T-cell (primary cell): Measurements from ENCODE around the gene NFILZ. TPM values are rescaled to one million over a fixed set of nuclear protein-coding genes. Genes with fewer than 3 reads are reported as not detected.

Experiments used
- ATAC-seq, 4 experiments: fragments of 200-7000 bp in 3 of 4; fragments of 150-1000 bp in 1 of 4; cut with Tn5 transposase; replicated peaks in 1 of 4; 1 replicate in 3 of 4; 2 replicates in 1 of 4; pipeline ENCODE4 v1.10.0; 2021; ENCODE audit warnings: moderate library complexity in 3 of 4, mild to moderate bottlenecking in 2 of 4, moderate number of reproducible peaks in 1 of 4
- CTCF ChIA-PET, 2 donors: fragments of 300-600 bp; sonication (Branson Sonifier 250); formaldehyde crosslinking; loops; one replicate each; lab custom pipeline; 2022; ENCODE audit warnings: antibody characterized with exemption in 2 of 2; lab: Charles Lee
- POLR2A ChIA-PET, 2 donors: fragments of 300-600 bp; sonication (Branson Sonifier 250); formaldehyde crosslinking; loops; one replicate each; lab custom pipeline; 2022; ENCODE audit warnings: antibody characterized with exemption in 2 of 2; lab: Charles Lee
- DNase-seq, 35 experiments: peaks; one replicate each; pipeline versions ENCODE4 v3.0.0 to v3.0.0-alpha.2; 2013 to 2023
- H3K27ac ChIP-seq: one replicate; pipeline ENCODE4 v1.5.1; 2013; ENCODE audit warnings: low read length
- H3K27me3 ChIP-seq, 2 experiments: replicated peaks in 1 of 2; 1 replicate in 1 of 2; 2 replicates in 1 of 2; pipeline versions ENCODE4 v1.6.1 to v1.7.0; 2013; ENCODE audit warnings: low read length in 1 of 2, mixed read lengths in 1 of 2; ENCODE audit not compliant: control insufficient read depth in 2 of 2, insufficient read depth in 2 of 2; ENCODE audit errors: extremely low read depth in 1 of 2
- H3K36me3 ChIP-seq, 2 donors: 1 replicate in 1 of 2; 2 replicates in 1 of 2; pipeline versions ENCODE4 v1.6.1 to v1.7.0; 2013; ENCODE audit warnings: low read length in 1 of 2; ENCODE audit not compliant: control insufficient read depth in 2 of 2, insufficient read depth in 1 of 2; ENCODE audit errors: extremely low read depth in 1 of 2
- H3K4me1 ChIP-seq, 2 experiments: 1 replicate in 1 of 2; 2 replicates in 1 of 2; pipeline versions ENCODE4 v1.6.1 to v1.7.0; 2013; ENCODE audit warnings: low read length in 2 of 2, mixed read lengths in 1 of 2; ENCODE audit not compliant: insufficient read depth in 2 of 2, control insufficient read depth in 1 of 2; ENCODE audit errors: extremely low read depth in 1 of 2
- H3K4me3 ChIP-seq, 2 donors: 1 replicate in 1 of 2; 2 replicates in 1 of 2; pipeline versions ENCODE4 v1.5.1 to v1.7.0; 2013; ENCODE audit warnings: mild to moderate bottlenecking in 2 of 2, low read length in 1 of 2, moderate library complexity in 1 of 2; ENCODE audit not compliant: control insufficient read depth in 1 of 2; ENCODE audit errors: extremely low read depth in 1 of 2
- H3K9me3 ChIP-seq: 2 replicates; pipeline ENCODE4 v1.7.0; 2013
- H3K27ac Mint-ChIP-seq, 2 donors: one replicate each; pipeline ENCODE4 v1.8.0; 2020 to 2021; ENCODE audit warnings: mild to moderate bottlenecking in 2 of 2, mixed read lengths in 2 of 2
- H3K27me3 Mint-ChIP-seq, 2 donors: one replicate each; pipeline ENCODE4 v1.8.0; 2021 to 2022; ENCODE audit warnings: mixed read lengths in 2 of 2
- H3K36me3 Mint-ChIP-seq: one replicate; pipeline ENCODE4 v1.8.0; 2021; ENCODE audit warnings: mixed read lengths
- H3K4me1 Mint-ChIP-seq, 3 donors: one replicate each; pipeline ENCODE4 v1.8.0; 2020 to 2022; ENCODE audit warnings: mixed read lengths in 3 of 3, mild to moderate bottlenecking in 1 of 3
- H3K4me3 Mint-ChIP-seq, 3 donors: one replicate each; pipeline ENCODE4 v1.8.0; 2020 to 2022; ENCODE audit warnings: mild to moderate bottlenecking in 3 of 3, mixed read lengths in 3 of 3, moderate library complexity in 3 of 3
- H3K9me3 Mint-ChIP-seq, 3 donors: one replicate each; pipeline ENCODE4 v1.8.0; 2020 to 2022; ENCODE audit warnings: mixed read lengths in 3 of 3
- WGBS: methylation state at CpG from one replicate; pipeline ENCODE4 v1.1.5; 2013; ENCODE audit warnings: missing lambda C conversion rate; ENCODE audit not compliant: insufficient coverage; 5-methylcytosine and 5-hydroxymethylcytosine counted together
- total RNA-seq, 35 experiments: library from RNA in 6 of 35; stranded (reverse) in 6 of 35; fragments of 120-200 nt in 1 of 35; gene quantifications; one replicate each; pipeline versions ENCODE4 v1.2.1 to v1.2.4 and lab custom pipeline; 2013 to 2026

NFILZ gene
- total RNA-seq, 5 donors from 2014 or later (not counting 1 experiment from before 2014, with no cell fraction given): not detected

GRCh38 chr19:8592231-8593009 lies 38.0 kb upstream of the NFILZ start:
- POLR2A ChIA-PET: interaction anchor here (0.6 kb wide), 2 partner anchors 23 to 840 kb away, joined by 3 to 4 read pairs; no protein-coding TSS in a partner anchor
- peak; percentile 83 to 88 (median 86) for ATAC-seq
- H3K36me3 ChIP-seq: peaks cover 5 to 7% of the 10 kb centered on the region in 2 donors
- CTCF ChIA-PET: interaction anchor here in 1 of 2 donors (0.6 to 1.5 kb wide), 5 partner anchors 11 to 1836 kb away, joined by 3 to 8 read pairs (median 3); no protein-coding TSS in a partner anchor
- H3K4me3 ChIP-seq: peak overlapping the region; percentile 33 to 50
- no peak overlapping the region for H3K27ac ChIP-seq
- Mint-ChIP-seq H3K4me3 (peak overlapping the region; percentile 71 to 80 (median 77)), H3K4me1 (peaks cover 23 to 35% (median 31%) of the 10 kb centered on the region in 3 donors), H3K36me3 (peaks cover 14% of the 10 kb centered on the region), H3K9me3 (peaks cover 0 to 6% (median 0%) of the 10 kb centered on the region in 3 donors), H3K27ac (peak overlapping the region in 1 of 2 donors; percentile 55), H3K27me3 (peaks cover 0 to 3% of the 10 kb centered on the region in 2 donors)
- 4% methylated on average over 52 of the region's 55 CpGs for WGBS
- H3K4me1 ChIP-seq: peaks cover 2 to 21% of the 10 kb centered on the region in 2 experiments
- H3K27me3 ChIP-seq: peaks cover 0 to 2% of the 10 kb centered on the region in 2 experiments
- DNase-seq: peak; percentile 85 to 97 (median 95)
- H3K9me3 ChIP-seq: no peaks in the 10 kb centered on the region

GRCh38 chr19:8593931-8594330 lies 36.5 kb upstream of the NFILZ start:
- Mint-ChIP-seq H3K9me3 (peaks cover 0 to 6% (median 0%) of the 10 kb centered on the region in 3 donors), H3K27ac (no peak overlapping the region), H3K27me3 (peaks cover 0 to 2% of the 10 kb centered on the region in 2 donors), H3K4me1 (peaks cover 23 to 35% (median 31%) of the 10 kb centered on the region in 3 donors), H3K4me3 (peak overlapping the region in 2 of 3 donors; percentile 32 to 71), H3K36me3 (peaks cover 24% of the 10 kb centered on the region)
- Histone ChIP-seq H3K9me3 (no peaks in the 10 kb centered on the region), H3K4me1 (peaks cover 2 to 21% of the 10 kb centered on the region in 2 experiments), H3K27ac (no peak overlapping the region), H3K27me3 (peaks cover 0 to 2% of the 10 kb centered on the region in 2 experiments), H3K4me3 (no peak overlapping the region), H3K36me3 (peaks cover 7 to 9% of the 10 kb centered on the region in 2 donors)
- ATAC-seq (no peak), DNase-seq (no peak)
- WGBS: 100% methylated on average over 1 of the region's 2 CpGs
- ChIA-PET CTCF (interaction anchor here (0.5 to 1.7 kb wide), 6 partner anchors 13 to 242 kb away, joined by 3 to 8 read pairs (median 5); no protein-coding TSS in a partner anchor), POLR2A (no interaction called here)

- CTCF ChIA-PET: interaction anchor here (0.5 to 1.3 kb wide), 3 partner anchors 16 to 135 kb away, joined by 3 to 5 read pairs (median 4); no protein-coding TSS in a partner anchor
- H3K36me3 Mint-ChIP-seq: peaks cover 31% of the 10 kb centered on the region
- H3K27ac ChIP-seq: no peak overlapping the region
- H3K27me3 Mint-ChIP-seq: peaks cover 0 to 2% of the 10 kb centered on the region in 2 donors
- H3K9me3 ChIP-seq: no peaks in the 10 kb centered on the region
- H3K36me3 ChIP-seq: peaks cover 7 to 9% of the 10 kb centered on the region in 2 donors
- peaks cover 0 to 6% (median 0%) of the 10 kb centered on the region in 3 donors for H3K9me3 Mint-ChIP-seq
- H3K4me1 ChIP-seq: peaks cover 2 to 21% of the 10 kb centered on the region in 2 experiments
- DNase-seq (no peak), ATAC-seq (no peak)
- H3K4me3 ChIP-seq: no peak overlapping the region
- H3K27me3 ChIP-seq: peaks cover 0 to 2% of the 10 kb centered on the region in 2 experiments
- POLR2A ChIA-PET: interaction anchor here in 1 of 2 donors (0.5 kb wide), 1 partner anchor 1528 kb away, joined by 3 read pairs; no protein-coding TSS in a partner anchor
- 87% methylated on average over 14 of the region's 15 CpGs for WGBS
- peaks cover 23 to 34% (median 31%) of the 10 kb centered on the region in 3 donors for H3K4me1 Mint-ChIP-seq
- no peak overlapping the region for H3K4me3 Mint-ChIP-seq
- peak overlapping the region in 1 of 2 donors; percentile 49 for H3K27ac Mint-ChIP-seq
Observed at GRCh38 chr19:8595651-8596050, 34.8 kb upstream of the NFILZ start.

DNA sequence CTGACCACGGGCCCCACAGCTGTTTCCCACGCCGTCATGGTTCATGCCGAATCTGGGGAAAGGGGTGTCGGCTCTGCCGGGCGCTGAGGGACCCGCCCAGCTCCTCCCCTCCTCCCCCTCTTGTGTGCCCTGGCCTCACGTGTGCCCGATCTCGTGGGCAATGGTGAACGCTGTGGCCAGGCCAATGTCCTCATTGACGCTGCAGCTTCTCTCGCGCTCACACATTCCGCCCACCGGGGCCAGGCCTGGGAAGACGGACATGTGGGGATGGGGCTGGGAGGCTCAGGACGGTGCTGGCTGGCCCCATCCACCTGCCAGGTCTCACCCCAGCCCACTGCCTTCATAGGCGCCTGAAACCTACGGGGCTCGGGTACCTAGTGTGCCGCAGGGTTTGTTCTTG lies 34.3 kb upstream of the NFILZ start:
- no peak overlapping the region for H3K27ac ChIP-seq
- Mint-ChIP-seq H3K9me3 (peaks cover 0 to 6% (median 0%) of the 10 kb centered on the region in 3 donors), H3K4me1 (peaks cover 21 to 31% (median 29%) of the 10 kb centered on the region in 3 donors), H3K27ac (no peak overlapping the region), H3K36me3 (peaks cover 31% of the 10 kb centered on the region), H3K27me3 (peaks cover 0 to 2% of the 10 kb centered on the region in 2 donors), H3K4me3 (no peak overlapping the region)
- H3K9me3 ChIP-seq: no peaks in the 10 kb centered on the region
- DNase-seq (no peak), ATAC-seq (no peak)
- no peak overlapping the region for H3K4me3 ChIP-seq
- ChIA-PET POLR2A (interaction anchor here in 1 of 2 donors (0.5 kb wide), 1 partner anchor 1529 kb away, joined by 3 read pairs; no protein-coding TSS in a partner anchor), CTCF (interaction anchor here (0.5 to 1.3 kb wide), 4 partner anchors 15 to 136 kb away, joined by 3 to 5 read pairs (median 4); no protein-coding TSS in a partner anchor)
- H3K36me3 ChIP-seq: peaks cover 12% of the 10 kb centered on the region in 2 donors
- H3K4me1 ChIP-seq: peaks cover 2 to 21% of the 10 kb centered on the region in 2 experiments
- WGBS: 88% methylated on average over 12 of the region's 23 CpGs
- peaks cover 0 to 2% of the 10 kb centered on the region in 2 experiments for H3K27me3 ChIP-seq

- ChIA-PET CTCF (interaction anchor here in 1 of 2 donors (0.7 kb wide), 1 partner anchor 28 kb away, joined by 4 read pairs; no protein-coding TSS in a partner anchor), POLR2A (no interaction called here)
- Histone ChIP-seq H3K4me3 (no peak overlapping the region), H3K4me1 (no peaks in the 10 kb centered on the region), H3K27me3 (peaks cover 0 to 5% of the 10 kb centered on the region in 2 experiments), H3K36me3 (peaks cover 17 to 23% of the 10 kb centered on the region in 2 donors), H3K9me3 (no peaks in the 10 kb centered on the region), H3K27ac (no peak overlapping the region)
- DNase-seq (no peak), ATAC-seq (no peak)
- Mint-ChIP-seq H3K27me3 (no peaks in the 10 kb centered on the region), H3K36me3 (peaks cover 40% of the 10 kb centered on the region), H3K27ac (no peak overlapping the region), H3K4me1 (peaks cover 0 to 1% (median under 1%) of the 10 kb centered on the region in 3 donors), H3K4me3 (no peak overlapping the region), H3K9me3 (no peaks in the 10 kb centered on the region)
- WGBS: no CpG with 5 or more reads among the region's 2 CpGs
Observed at GRCh38 chr19:8600064-8600463, 30.4 kb upstream of the NFILZ start.

GRCh38 chr19:8600816-8601215 lies 29.6 kb upstream of the NFILZ start:
- H3K9me3 Mint-ChIP-seq: no peaks in the 10 kb centered on the region
- DNase-seq: no peak
- no peak overlapping the region for H3K27ac ChIP-seq
- 89% methylated on average over 14 of the region's 16 CpGs for WGBS
- CTCF ChIA-PET: interaction anchor here in 1 of 2 donors (0.7 kb wide), 1 partner anchor 28 kb away, joined by 4 read pairs; no protein-coding TSS in a partner anchor
- peaks cover 22 to 26% of the 10 kb centered on the region in 2 donors for H3K36me3 ChIP-seq
- POLR2A ChIA-PET: no interaction called here
- no peaks in the 10 kb centered on the region for H3K9me3 ChIP-seq
- no peaks in the 10 kb centered on the region for H3K4me1 Mint-ChIP-seq
- no peak overlapping the region for H3K27ac Mint-ChIP-seq
- no peaks in the 10 kb centered on the region for H3K4me1 ChIP-seq
- ATAC-seq: no peak
- H3K27me3 ChIP-seq: peaks cover 0 to 5% of the 10 kb centered on the region in 2 experiments
- H3K4me3 Mint-ChIP-seq: no peak overlapping the region
- H3K4me3 ChIP-seq: no peak overlapping the region
- H3K36me3 Mint-ChIP-seq: peaks cover 43% of the 10 kb centered on the region
- no peaks in the 10 kb centered on the region for H3K27me3 Mint-ChIP-seq
